Astrocyte (in vitro differentiated cells and primary cell): Measurements from ENCODE around the gene SMIM35. TPM values are rescaled to one million over a fixed set of nuclear protein-coding genes. Genes with fewer than 3 reads are reported as not detected.

Experiments used
- DNase-seq: peaks from one replicate; pipeline ENCODE4 v3.0.0-alpha.2; 2010; ENCODE audit warnings: low read depth
- FAIRE-seq: peaks from 2 replicates; lab custom pipeline; 2011; peaks lifted over from hg19 to GRCh38; lab: Jason Lieb, UNC
- H2AFZ ChIP-seq: 2 replicates; pipeline ENCODE4 v1.6.0; 2012; ENCODE audit warnings: low read depth, low read length, inconsistent platforms
- H3K27ac ChIP-seq: 2 replicates; pipeline ENCODE4 v1.5.1; 2011; ENCODE audit warnings: low read depth, low read length, inconsistent platforms
- H3K27me3 ChIP-seq: 2 replicates; pipeline ENCODE4 v1.6.0; 2011; ENCODE audit warnings: low read length, inconsistent platforms; ENCODE audit not compliant: insufficient read depth
- H3K36me3 ChIP-seq: 2 replicates; pipeline ENCODE4 v1.5.1; 2011; ENCODE audit warnings: low read length, inconsistent platforms; ENCODE audit not compliant: insufficient read depth
- H3K4me1 ChIP-seq: 2 replicates; pipeline ENCODE4 v1.5.1; 2011; ENCODE audit warnings: low read length, inconsistent platforms; ENCODE audit not compliant: insufficient read depth
- H3K4me2 ChIP-seq: 2 replicates; pipeline ENCODE4 v1.6.0; 2012; ENCODE audit warnings: low read length, inconsistent platforms
- H3K4me3 ChIP-seq: 2 replicates; pipeline ENCODE4 v1.5.1; 2011; ENCODE audit warnings: low read depth, mild to moderate bottlenecking, low read length, inconsistent platforms; ENCODE audit not compliant: insufficient read depth
- H3K79me2 ChIP-seq: 2 replicates; pipeline ENCODE4 v1.6.0; 2012; ENCODE audit warnings: mild to moderate bottlenecking, low read length, inconsistent platforms; ENCODE audit not compliant: insufficient read depth
- H3K9ac ChIP-seq: 2 replicates; pipeline ENCODE4 v1.6.0; 2012; ENCODE audit warnings: mild to moderate bottlenecking, low read length, inconsistent platforms
- H3K9me3 ChIP-seq: 2 replicates; pipeline ENCODE4 v1.5.1; 2012; ENCODE audit warnings: low read depth, mild to moderate bottlenecking, low read length, inconsistent platforms; ENCODE audit not compliant: insufficient read depth
- H4K20me1 ChIP-seq: 2 replicates; pipeline ENCODE4 v1.6.0; 2012; ENCODE audit warnings: low read length, inconsistent platforms; ENCODE audit not compliant: insufficient read depth
- H3K27ac Mint-ChIP-seq: one replicate; pipeline ENCODE4 v1.8.0; 2021; ENCODE audit warnings: mild to moderate bottlenecking, mixed read lengths; ENCODE audit not compliant: unreplicated experiment
- H3K27me3 Mint-ChIP-seq: one replicate; pipeline ENCODE4 v1.8.0; 2021; ENCODE audit warnings: low read depth, mixed read lengths; ENCODE audit not compliant: unreplicated experiment
- H3K36me3 Mint-ChIP-seq: one replicate; pipeline ENCODE4 v1.8.0; 2021; ENCODE audit warnings: low read depth, mixed read lengths; ENCODE audit not compliant: unreplicated experiment
- H3K4me1 Mint-ChIP-seq: one replicate; pipeline ENCODE4 v1.8.0; 2021; ENCODE audit warnings: low read depth, mixed read lengths; ENCODE audit not compliant: unreplicated experiment
- H3K4me3 Mint-ChIP-seq: one replicate; pipeline ENCODE4 v1.8.0; 2021; ENCODE audit warnings: mild to moderate bottlenecking, moderate library complexity, mixed read lengths; ENCODE audit not compliant: unreplicated experiment
- H3K9me3 Mint-ChIP-seq: one replicate; pipeline ENCODE4 v1.8.0; 2021; ENCODE audit warnings: mild to moderate bottlenecking, mixed read lengths; ENCODE audit not compliant: unreplicated experiment
- EZH2 ChIP-seq: IDR thresholded peaks from 2 replicates; pipeline ENCODE4 v1.6.1; 2012; ENCODE audit warnings: mild to moderate bottlenecking, low read length, inconsistent platforms; ENCODE audit not compliant: insufficient read depth
- total RNA-seq: library from RNA; stranded (reverse); gene quantifications from 2 replicates; pipeline ENCODE4 v1.2.1, GENCODE V29; 2021
- TF ChIP-seq, protein P1 (sequence below): IDR thresholded peaks from 2 replicates; pipeline ENCODE4 v1.5.1; 2011; ENCODE audit warnings: low read depth, mild to moderate bottlenecking, inconsistent platforms, low read length, moderate library complexity; ENCODE audit not compliant: insufficient read depth

Gene SMIM35
- total RNA-seq, 1 donor from 2014 or later = not detected

- no peak for DNase-seq
- peaks cover 17% of the 10 kb centered on the region for H3K9me3 Mint-ChIP-seq
- H3K27me3 Mint-ChIP-seq = peaks cover 42% of the 10 kb centered on the region
- no peak overlapping the region for H3K4me3 ChIP-seq
- no peak overlapping the region for H3K9ac ChIP-seq
- no peak overlapping the region for H3K4me3 Mint-ChIP-seq
- H3K36me3 ChIP-seq = no peaks in the 10 kb centered on the region
- H3K4me1 ChIP-seq = no peaks in the 10 kb centered on the region
- no peaks in the 10 kb centered on the region for H3K9me3 ChIP-seq
- no peaks in the 10 kb centered on the region for H3K79me2 ChIP-seq
- peaks cover 4% of the 10 kb centered on the region for H3K4me1 Mint-ChIP-seq
- H4K20me1 ChIP-seq = no peaks in the 10 kb centered on the region
- H3K27me3 ChIP-seq = peaks cover 4% of the 10 kb centered on the region
- no peaks in the 10 kb centered on the region for H3K36me3 Mint-ChIP-seq
- no peak for FAIRE-seq
- H3K4me2 ChIP-seq = no peak overlapping the region
- no peak for TF ChIP-seq EZH2
- TF ChIP-seq, protein P1, sequence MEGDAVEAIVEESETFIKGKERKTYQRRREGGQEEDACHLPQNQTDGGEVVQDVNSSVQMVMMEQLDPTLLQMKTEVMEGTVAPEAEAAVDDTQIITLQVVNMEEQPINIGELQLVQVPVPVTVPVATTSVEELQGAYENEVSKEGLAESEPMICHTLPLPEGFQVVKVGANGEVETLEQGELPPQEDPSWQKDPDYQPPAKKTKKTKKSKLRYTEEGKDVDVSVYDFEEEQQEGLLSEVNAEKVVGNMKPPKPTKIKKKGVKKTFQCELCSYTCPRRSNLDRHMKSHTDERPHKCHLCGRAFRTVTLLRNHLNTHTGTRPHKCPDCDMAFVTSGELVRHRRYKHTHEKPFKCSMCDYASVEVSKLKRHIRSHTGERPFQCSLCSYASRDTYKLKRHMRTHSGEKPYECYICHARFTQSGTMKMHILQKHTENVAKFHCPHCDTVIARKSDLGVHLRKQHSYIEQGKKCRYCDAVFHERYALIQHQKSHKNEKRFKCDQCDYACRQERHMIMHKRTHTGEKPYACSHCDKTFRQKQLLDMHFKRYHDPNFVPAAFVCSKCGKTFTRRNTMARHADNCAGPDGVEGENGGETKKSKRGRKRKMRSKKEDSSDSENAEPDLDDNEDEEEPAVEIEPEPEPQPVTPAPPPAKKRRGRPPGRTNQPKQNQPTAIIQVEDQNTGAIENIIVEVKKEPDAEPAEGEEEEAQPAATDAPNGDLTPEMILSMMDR = no peak
- H2AFZ ChIP-seq = no peak overlapping the region
- H3K27ac Mint-ChIP-seq = no peak overlapping the region
- no peak overlapping the region for H3K27ac ChIP-seq
Measured at GRCh38 chr11:118079491-118079890, 7.3 kb downstream of the SMIM35 start.

GRCh38 chr11:118078911-118079411, 7.8 kb downstream of the SMIM35 start:
- H3K9me3 ChIP-seq = no peaks in the 10 kb centered on the region
- H3K79me2 ChIP-seq = no peaks in the 10 kb centered on the region
- Mint-ChIP-seq H3K4me1 (peaks cover 4% of the 10 kb centered on the region), H3K27me3 (peaks cover 43% of the 10 kb centered on the region), H3K4me3 (no peak overlapping the region), H3K27ac (no peak overlapping the region), H3K36me3 (no peaks in the 10 kb centered on the region), H3K9me3 (peaks cover 14% of the 10 kb centered on the region)
- H3K4me2 ChIP-seq = no peak overlapping the region
- H3K27ac ChIP-seq = no peak overlapping the region
- H3K9ac ChIP-seq = no peak overlapping the region
- H2AFZ ChIP-seq = no peak overlapping the region
- H3K36me3 ChIP-seq = no peaks in the 10 kb centered on the region
- FAIRE-seq = no peak
- H3K27me3 ChIP-seq = peaks cover 2% of the 10 kb centered on the region
- no peak overlapping the region for H3K4me3 ChIP-seq
- no peak for DNase-seq
- no peaks in the 10 kb centered on the region for H4K20me1 ChIP-seq
- TF ChIP-seq EZH2 = no peak
- TF ChIP-seq, protein P1 = no peak
- H3K4me1 ChIP-seq = no peaks in the 10 kb centered on the region

- FAIRE-seq (no peak), DNase-seq (no peak)
- H3K9me3 ChIP-seq = no peaks in the 10 kb centered on the region
- Mint-ChIP-seq H3K36me3 (no peaks in the 10 kb centered on the region), H3K27me3 (peaks cover 48% of the 10 kb centered on the region), H3K4me1 (no peaks in the 10 kb centered on the region), H3K4me3 (no peak within 1 kb of the TSS), H3K9me3 (peaks cover 10% of the 10 kb centered on the region), H3K27ac (no peak within 1 kb of the TSS)
- no peak within 1 kb of the TSS for H3K4me3 ChIP-seq
- H3K79me2 ChIP-seq = no peaks in the 10 kb centered on the region
- H4K20me1 ChIP-seq = no peaks in the 10 kb centered on the region
- H3K9ac ChIP-seq = no peak within 1 kb of the TSS
- no peak for TF ChIP-seq EZH2
- TF ChIP-seq, protein P1 = no peak
- no peak within 1 kb of the TSS for H3K27ac ChIP-seq
- no peak within 1 kb of the TSS for H3K4me2 ChIP-seq
- peaks cover 2% of the 10 kb centered on the region for H3K27me3 ChIP-seq
- no peaks in the 10 kb centered on the region for H3K36me3 ChIP-seq
- no peak within 1 kb of the TSS for H2AFZ ChIP-seq
- H3K4me1 ChIP-seq = no peaks in the 10 kb centered on the region
Measured at GRCh38 chr11:118076754-118077281, 9.9 kb downstream of the SMIM35 start, which contains the start of gene TMPRSS4. TMPRSS4 (plus strand) TSS chr11:118077078; CDS start chr11:118077303, 225 bp downstream.
